IMR-90 (cell line): ENCODE results near the gene C2orf92. TPM values are rescaled to one million over a fixed set of nuclear protein-coding genes. Genes with fewer than 3 reads are reported as not detected.

ENCODE experiments used
- ATAC-seq: fragments of 200-7000 bp; cut with Tn5 transposase; 2 replicates; pipeline ENCODE4 v1.9.1; 2020; ENCODE audit warnings: low read depth, mild to moderate bottlenecking, moderate library complexity
- BruUV-seq: library from RNA; stranded (reverse); fragments of 400-500 nt; replicated peaks from 2 replicates; lab custom pipeline; 2021; lab: Mats Ljungman, UMichigan
- CTCF ChIA-PET: fragments of 300-600 bp; formaldehyde crosslinking; extraction: SDS; loops from one replicate; lab custom pipeline; 2021; ENCODE audit warnings: antibody characterized with exemption; lab: Yijun Ruan, JAX
- POLR2A ChIA-PET: fragments of 300-600 bp; sonication (Branson Sonifier 250); formaldehyde crosslinking; loops from one replicate; lab custom pipeline; 2022; ENCODE audit warnings: antibody characterized with exemption; ENCODE audit not compliant: unreplicated experiment; lab: Charles Lee
- DNase-seq: peaks from one replicate; pipeline ENCODE4 v3.0.0; 2013
- H2AFZ ChIP-seq: replicated peaks from 2 replicates; pipeline ENCODE3; 2013; ENCODE audit warnings: low read length, mild to moderate bottlenecking; ENCODE audit not compliant: poor library complexity
- H2AK5ac ChIP-seq: 2 replicates; pipeline ENCODE4 v1.6.1; 2013; ENCODE audit warnings: low read depth, low read length, inconsistent platforms
- H2AK9ac ChIP-seq: replicated peaks from 2 replicates; pipeline ENCODE3; 2013; ENCODE audit warnings: mild to moderate bottlenecking, low read depth, low read length, moderate library complexity; ENCODE audit not compliant: poor library complexity
- H2BK120ac ChIP-seq: 2 replicates; pipeline ENCODE4 v1.6.1; 2013; ENCODE audit warnings: low read depth, low read length, inconsistent platforms
- H2BK15ac ChIP-seq: 3 replicates; pipeline ENCODE4 v1.6.1; 2013; ENCODE audit warnings: low read depth, low read length, inconsistent platforms
- H2BK20ac ChIP-seq: 2 replicates; pipeline ENCODE4 v1.6.1; 2013; ENCODE audit warnings: low read depth, mild to moderate bottlenecking, inconsistent platforms, low read length, moderate library complexity
- H2BK5ac ChIP-seq: 2 replicates; pipeline ENCODE4 v1.6.1; 2013; ENCODE audit warnings: mild to moderate bottlenecking, low read depth, low read length, inconsistent platforms; ENCODE audit not compliant: poor library complexity, severe bottlenecking
- H3K14ac ChIP-seq: replicated peaks from 2 replicates; pipeline ENCODE4 v1.6.1; 2013; ENCODE audit warnings: low read depth, low read length, inconsistent platforms
- H3K18ac ChIP-seq: 2 replicates; pipeline ENCODE4 v1.6.1; 2013; ENCODE audit warnings: low read depth, low read length, control low read depth
- H3K23ac ChIP-seq: 2 replicates; pipeline ENCODE4 v1.6.1; 2013; ENCODE audit warnings: low read depth, low read length, inconsistent platforms
- H3K27ac ChIP-seq: 2 replicates; pipeline ENCODE4 v1.5.1; 2013; ENCODE audit warnings: mild to moderate bottlenecking, control low read depth, low read length; ENCODE audit not compliant: insufficient read depth
- H3K27me3 ChIP-seq: 2 replicates; pipeline ENCODE4 v1.6.1; 2013; ENCODE audit warnings: low read length; ENCODE audit not compliant: control insufficient read depth, insufficient read depth
- H3K36me3 ChIP-seq: 2 replicates; pipeline ENCODE4 v1.6.1; 2013; ENCODE audit warnings: low read length, mixed read lengths; ENCODE audit not compliant: control insufficient read depth, insufficient read depth
- H3K4ac ChIP-seq: 2 replicates; pipeline ENCODE4 v1.6.1; 2013; ENCODE audit warnings: low read depth, low read length, inconsistent platforms
- H3K4me1 ChIP-seq: 2 replicates; pipeline ENCODE4 v1.6.1; 2013; ENCODE audit warnings: low read length, mixed read lengths; ENCODE audit not compliant: control insufficient read depth, insufficient read depth
- H3K4me2 ChIP-seq: 2 replicates; pipeline ENCODE4 v1.6.1; 2013; ENCODE audit warnings: low read depth, mild to moderate bottlenecking, control low read depth, low read length, moderate library complexity
- H3K4me3 ChIP-seq: 2 replicates; pipeline ENCODE4 v1.5.1; 2013; ENCODE audit warnings: low read depth, mild to moderate bottlenecking, control low read depth, low read length, moderate library complexity; ENCODE audit not compliant: insufficient read depth
- H3K56ac ChIP-seq: 2 replicates; pipeline ENCODE4 v1.6.1; 2013; ENCODE audit warnings: low read length, inconsistent platforms; ENCODE audit not compliant: insufficient read depth; ENCODE audit errors: extremely low read depth
- H3K79me1 ChIP-seq, 2 experiments: 2 replicates each; pipeline ENCODE4 v1.6.1; 2013; ENCODE audit warnings: low read length in 2 of 2, inconsistent platforms in 1 of 2, low read depth in 1 of 2
- H3K9ac ChIP-seq: 2 replicates; pipeline ENCODE4 v1.6.1; 2013; ENCODE audit warnings: low read depth, low read length, control low read depth
- H3K9me1 ChIP-seq: 2 replicates; pipeline ENCODE4 v1.6.1; 2013; ENCODE audit warnings: low read length, inconsistent platforms; ENCODE audit not compliant: insufficient read depth
- H3K9me3 ChIP-seq: 2 replicates; pipeline ENCODE4 v1.6.1; 2013; ENCODE audit warnings: low read length; ENCODE audit not compliant: control insufficient read depth, insufficient read depth
- H4K20me1 ChIP-seq: 2 replicates; pipeline ENCODE4 v1.6.1; 2013; ENCODE audit warnings: low read length, inconsistent platforms; ENCODE audit not compliant: insufficient read depth
- H4K5ac ChIP-seq: 2 replicates; pipeline ENCODE4 v1.6.1; 2013; ENCODE audit warnings: mild to moderate bottlenecking, low read depth, low read length, control low read depth
- H4K8ac ChIP-seq, 2 experiments: 2 replicates each; pipeline ENCODE4 v1.6.1; 2013; ENCODE audit warnings: low read depth in 2 of 2, low read length in 2 of 2, control low read depth in 1 of 2, inconsistent platforms in 1 of 2
- H4K91ac ChIP-seq: 2 replicates; pipeline ENCODE4 v1.6.1; 2013; ENCODE audit warnings: low read depth, low read length, inconsistent platforms; ENCODE audit not compliant: insufficient read depth
- BHLHE40 ChIP-seq: fragments of 150-350 bp; IDR thresholded peaks from 2 replicates; pipeline ENCODE4 v1.6.1; 2016; ENCODE audit warnings: mild to moderate bottlenecking, low read depth, low read length
- CEBPB ChIP-seq: IDR thresholded peaks from 2 replicates; pipeline ENCODE4 v1.6.1; 2012; ENCODE audit warnings: low read depth, low read length, improper control_type of control experiment
- FOS ChIP-seq: fragments of 150-350 bp; IDR thresholded peaks from 2 replicates; pipeline ENCODE4 v1.6.1; 2016; ENCODE audit warnings: low read depth, low read length
- MAFK ChIP-seq: IDR thresholded peaks from 2 replicates; pipeline ENCODE4 v1.6.1; 2012; ENCODE audit warnings: low read depth, low read length, improper control_type of control experiment
- MAZ ChIP-seq: IDR thresholded peaks from 2 replicates; pipeline ENCODE4 v1.6.1; 2012; ENCODE audit warnings: low read depth, mild to moderate bottlenecking, low read length, improper control_type of control experiment, moderate library complexity, borderline replicate concordance
- MXI1 ChIP-seq: IDR thresholded peaks from 2 replicates; pipeline ENCODE4 v1.6.1; 2012; ENCODE audit warnings: low read depth, mild to moderate bottlenecking, low read length, moderate library complexity, borderline replicate concordance
- NFE2L2 ChIP-seq: fragments of 150-350 bp; IDR thresholded peaks from 2 replicates; pipeline ENCODE4 v1.6.1; 2016; ENCODE audit warnings: low read depth, mild to moderate bottlenecking, low read length
- POLR2A ChIP-seq: IDR thresholded peaks from 2 replicates; pipeline ENCODE4 v1.6.1; 2012; ENCODE audit warnings: mild to moderate bottlenecking, low read depth, low read length
- RAD21 ChIP-seq: IDR thresholded peaks from 2 replicates; pipeline ENCODE4 v1.6.1; 2012; ENCODE audit warnings: low read length, improper control_type of control experiment
- RCOR1 ChIP-seq: IDR thresholded peaks from 2 replicates; pipeline ENCODE4 v1.6.1; 2012; ENCODE audit warnings: mild to moderate bottlenecking, low read length, improper control_type of control experiment; ENCODE audit not compliant: insufficient replicate concordance
- RFX5 ChIP-seq: IDR thresholded peaks from 2 replicates; pipeline ENCODE4 v1.8.0; 2012; ENCODE audit warnings: low read depth, mild to moderate bottlenecking, low read length, moderate library complexity
- WGBS, 2 experiments: methylation state at CpG; one replicate each; pipeline versions ENCODE4 v1.1.5 to v1.1.7; 2013; ENCODE audit warnings: missing lambda C conversion rate in 2 of 2; ENCODE audit not compliant: insufficient read length in 1 of 2; ENCODE audit errors: extremely low coverage in 2 of 2; 5-methylcytosine and 5-hydroxymethylcytosine counted together
- dilution Hi-C: fragments of 300-500 bp; cut with HindIII; formaldehyde crosslinking; loops from one replicate; pipeline ENCODE4 v1.14.3; 2018; ENCODE audit warnings: low sequenced_read_pairs; ENCODE audit not compliant: unreplicated experiment
- in situ Hi-C: fragments of 300-500 bp; cut with MboI; formaldehyde crosslinking; loops from 3 replicates; pipeline ENCODE4 v1.14.3; 2019; ENCODE audit warnings: low sequenced_read_pairs, inconsistent platforms, mixed read lengths
- intact Hi-C: fragments of 100-400 bp; cut with micrococcal nuclease; formaldehyde crosslinking; loops from 2 replicates; pipeline ENCODE4 v1.10.0; 2022
- polyA plus RNA-seq, 3 experiments: library from polyadenylated mRNA; depleted of rRNA; stranded (reverse); fragments of >200 nt; gene quantifications; 2 replicates each; pipeline ENCODE4 v1.2.3, GENCODE V29; 2012; ENCODE audit warnings: low replicate concordance in 1 of 3
- total RNA-seq: library from RNA; depleted of rRNA; stranded (reverse); fragments of >200 nt; gene quantifications from 2 replicates; pipeline ENCODE4 v1.2.3, GENCODE V29; 2012
- TF ChIP-seq, protein P1 (sequence below): conservative IDR thresholded peaks from 2 replicates; pipeline ENCODE4 v1.5.1; 2012; ENCODE audit warnings: mild to moderate bottlenecking, low read depth, low read length, improper control_type of control experiment
- TF ChIP-seq, protein P2 (sequence below): fragments of 150-350 bp; IDR thresholded peaks from 2 replicates; pipeline ENCODE4 v1.6.1; 2017; ENCODE audit warnings: mild to moderate bottlenecking, antibody characterized with exemption, low read length, low read depth
- TF ChIP-seq, protein P3 (sequence below): fragments of 150-350 bp; IDR thresholded peaks from 2 replicates; pipeline ENCODE4 v1.6.1; 2016; ENCODE audit warnings: low read depth, mild to moderate bottlenecking, low read length, moderate library complexity, borderline replicate concordance

Gene C2orf92
- total and polyA plus RNA-seq, 2 of the 4 experiments (the other 2 are of a cell fraction), result 0.90 to 2.5 TPM

DNA sequence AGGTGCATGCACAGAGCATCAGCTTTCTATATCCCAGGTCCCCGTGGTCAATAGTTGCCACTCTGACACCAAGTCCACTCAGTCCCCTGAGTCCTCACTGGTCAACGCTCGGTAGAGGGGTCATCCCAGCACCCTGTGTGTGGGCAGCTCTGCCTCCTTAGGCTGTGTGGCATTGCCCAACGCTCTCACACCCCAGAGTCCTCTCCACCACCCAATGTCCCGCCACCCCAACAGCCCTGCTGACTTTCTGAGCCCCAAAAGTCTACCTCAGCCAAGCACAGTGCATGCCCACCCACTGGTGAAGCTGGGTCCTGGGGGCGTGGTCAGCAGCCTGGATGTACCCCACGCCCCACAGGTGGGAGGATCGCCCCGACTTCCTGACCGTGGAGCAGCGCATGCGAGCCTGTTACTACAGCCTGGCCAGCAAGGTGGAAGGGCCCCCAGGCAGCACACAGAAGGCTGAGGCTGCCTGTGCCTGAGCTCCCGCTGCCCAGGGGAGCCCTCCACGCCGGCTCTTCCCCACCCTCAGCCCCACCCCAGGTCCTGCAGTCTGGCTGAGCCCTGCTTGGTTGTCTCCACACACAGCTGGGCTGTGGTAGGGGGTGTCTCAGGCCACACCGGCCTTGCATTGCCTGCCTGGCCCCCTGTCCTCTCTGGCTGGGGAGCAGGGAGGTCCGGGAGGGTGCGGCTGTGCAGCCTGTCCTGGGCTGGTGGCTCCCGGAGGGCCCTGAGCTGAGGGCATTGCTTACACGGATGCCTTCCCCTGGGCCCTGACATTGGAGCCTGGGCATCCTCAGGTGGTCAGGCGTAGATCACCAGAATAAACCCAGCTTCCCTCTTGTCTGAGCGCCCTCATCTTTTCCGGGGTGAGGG is 69.7 kb downstream of the C2orf92 start:
- H3K23ac ChIP-seq, result no peak overlapping the region
- no peak overlapping the region for H3K18ac ChIP-seq
- no peaks in the 10 kb centered on the region for H3K9me3 ChIP-seq
- no peaks in the 10 kb centered on the region for H3K9me1 ChIP-seq
- H3K36me3 ChIP-seq, result 0 out of 2 replicates have a peak, but pooled peaks cover 2% of the 10 kb centered on the region
- in situ Hi-C loops, result no loop called here
- H2BK5ac ChIP-seq, result no peak overlapping the region
- H3K56ac ChIP-seq, result no peak overlapping the region
- no peak overlapping the region for H3K4me2 ChIP-seq
- H4K5ac ChIP-seq, result no peak overlapping the region
- H3K14ac ChIP-seq, result no peak overlapping the region
- H3K79me1 ChIP-seq, result no peaks in the 10 kb centered on the region
- no TSS peak for BruUV-seq
- intact Hi-C loops, result no loop called here
- no peak overlapping the region for H2BK15ac ChIP-seq
- H3K9ac ChIP-seq, result no peak overlapping the region
- H3K4me3 ChIP-seq, result no peak overlapping the region
- CTCF ChIA-PET, result interaction anchor here (0.8 to 1.5 kb wide), 2 partner anchors 14 to 645 kb away, joined by 3 to 8 read pairs; no protein-coding TSS in a partner anchor
- DNase-seq (no peak), ATAC-seq (no peak)
- no peak overlapping the region for H4K8ac ChIP-seq
- no peak overlapping the region for H2AK9ac ChIP-seq
- peak overlapping the region; percentile 38 for H2AFZ ChIP-seq
- H3K27me3 ChIP-seq, result no peaks in the 10 kb centered on the region; the same call in 1 of the 2 replicates
- H3K4ac ChIP-seq, result no peak overlapping the region
- H3K4me1 ChIP-seq, result no peaks in the 10 kb centered on the region
- no peaks in the 10 kb centered on the region for H4K20me1 ChIP-seq
- WGBS, 2 experiments, result 65% methylated on average over 2 of the region's 23 CpGs; no CpG with 5 or more reads in 1 of the 2 experiments
- H4K91ac ChIP-seq, result no peak overlapping the region
- H2BK120ac ChIP-seq, result no peak overlapping the region
- POLR2A ChIA-PET, result no interaction called here
- dilution Hi-C loops, result no loop called here
- H2AK5ac ChIP-seq, result no peak overlapping the region
- no peak overlapping the region for H2BK20ac ChIP-seq
- no peak overlapping the region for H3K27ac ChIP-seq
- TF ChIP-seq, protein P1, sequence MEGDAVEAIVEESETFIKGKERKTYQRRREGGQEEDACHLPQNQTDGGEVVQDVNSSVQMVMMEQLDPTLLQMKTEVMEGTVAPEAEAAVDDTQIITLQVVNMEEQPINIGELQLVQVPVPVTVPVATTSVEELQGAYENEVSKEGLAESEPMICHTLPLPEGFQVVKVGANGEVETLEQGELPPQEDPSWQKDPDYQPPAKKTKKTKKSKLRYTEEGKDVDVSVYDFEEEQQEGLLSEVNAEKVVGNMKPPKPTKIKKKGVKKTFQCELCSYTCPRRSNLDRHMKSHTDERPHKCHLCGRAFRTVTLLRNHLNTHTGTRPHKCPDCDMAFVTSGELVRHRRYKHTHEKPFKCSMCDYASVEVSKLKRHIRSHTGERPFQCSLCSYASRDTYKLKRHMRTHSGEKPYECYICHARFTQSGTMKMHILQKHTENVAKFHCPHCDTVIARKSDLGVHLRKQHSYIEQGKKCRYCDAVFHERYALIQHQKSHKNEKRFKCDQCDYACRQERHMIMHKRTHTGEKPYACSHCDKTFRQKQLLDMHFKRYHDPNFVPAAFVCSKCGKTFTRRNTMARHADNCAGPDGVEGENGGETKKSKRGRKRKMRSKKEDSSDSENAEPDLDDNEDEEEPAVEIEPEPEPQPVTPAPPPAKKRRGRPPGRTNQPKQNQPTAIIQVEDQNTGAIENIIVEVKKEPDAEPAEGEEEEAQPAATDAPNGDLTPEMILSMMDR, result no peak
- no peak for TF ChIP-seq FOS
- TF ChIP-seq MXI1, result no peak
- TF ChIP-seq, protein P2, sequence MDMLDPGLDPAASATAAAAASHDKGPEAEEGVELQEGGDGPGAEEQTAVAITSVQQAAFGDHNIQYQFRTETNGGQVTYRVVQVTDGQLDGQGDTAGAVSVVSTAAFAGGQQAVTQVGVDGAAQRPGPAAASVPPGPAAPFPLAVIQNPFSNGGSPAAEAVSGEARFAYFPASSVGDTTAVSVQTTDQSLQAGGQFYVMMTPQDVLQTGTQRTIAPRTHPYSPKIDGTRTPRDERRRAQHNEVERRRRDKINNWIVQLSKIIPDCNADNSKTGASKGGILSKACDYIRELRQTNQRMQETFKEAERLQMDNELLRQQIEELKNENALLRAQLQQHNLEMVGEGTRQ, result no peak
- TF ChIP-seq BHLHE40, result no peak
- TF ChIP-seq, protein P3, sequence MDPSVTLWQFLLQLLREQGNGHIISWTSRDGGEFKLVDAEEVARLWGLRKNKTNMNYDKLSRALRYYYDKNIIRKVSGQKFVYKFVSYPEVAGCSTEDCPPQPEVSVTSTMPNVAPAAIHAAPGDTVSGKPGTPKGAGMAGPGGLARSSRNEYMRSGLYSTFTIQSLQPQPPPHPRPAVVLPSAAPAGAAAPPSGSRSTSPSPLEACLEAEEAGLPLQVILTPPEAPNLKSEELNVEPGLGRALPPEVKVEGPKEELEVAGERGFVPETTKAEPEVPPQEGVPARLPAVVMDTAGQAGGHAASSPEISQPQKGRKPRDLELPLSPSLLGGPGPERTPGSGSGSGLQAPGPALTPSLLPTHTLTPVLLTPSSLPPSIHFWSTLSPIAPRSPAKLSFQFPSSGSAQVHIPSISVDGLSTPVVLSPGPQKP, result no peak
- no peak for TF ChIP-seq POLR2A
- no peak for TF ChIP-seq CEBPB
- no peak for TF ChIP-seq MAFK
- TF ChIP-seq RFX5, result no peak
- TF ChIP-seq RCOR1, result no peak
- no peak for TF ChIP-seq NFE2L2
- TF ChIP-seq RAD21, result no peak
- TF ChIP-seq MAZ, result no peak
